ENCODE measurements around the gene GLYATL1.

- TF ChIP-seq, protein P1, sequence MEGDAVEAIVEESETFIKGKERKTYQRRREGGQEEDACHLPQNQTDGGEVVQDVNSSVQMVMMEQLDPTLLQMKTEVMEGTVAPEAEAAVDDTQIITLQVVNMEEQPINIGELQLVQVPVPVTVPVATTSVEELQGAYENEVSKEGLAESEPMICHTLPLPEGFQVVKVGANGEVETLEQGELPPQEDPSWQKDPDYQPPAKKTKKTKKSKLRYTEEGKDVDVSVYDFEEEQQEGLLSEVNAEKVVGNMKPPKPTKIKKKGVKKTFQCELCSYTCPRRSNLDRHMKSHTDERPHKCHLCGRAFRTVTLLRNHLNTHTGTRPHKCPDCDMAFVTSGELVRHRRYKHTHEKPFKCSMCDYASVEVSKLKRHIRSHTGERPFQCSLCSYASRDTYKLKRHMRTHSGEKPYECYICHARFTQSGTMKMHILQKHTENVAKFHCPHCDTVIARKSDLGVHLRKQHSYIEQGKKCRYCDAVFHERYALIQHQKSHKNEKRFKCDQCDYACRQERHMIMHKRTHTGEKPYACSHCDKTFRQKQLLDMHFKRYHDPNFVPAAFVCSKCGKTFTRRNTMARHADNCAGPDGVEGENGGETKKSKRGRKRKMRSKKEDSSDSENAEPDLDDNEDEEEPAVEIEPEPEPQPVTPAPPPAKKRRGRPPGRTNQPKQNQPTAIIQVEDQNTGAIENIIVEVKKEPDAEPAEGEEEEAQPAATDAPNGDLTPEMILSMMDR (IDR thresholded peaks at IDR 0.05; ENCODE audit: control extremely low read depth in 1 of 3, insufficient read depth in 1 of 3, low read depth in 1 of 3, low read length in 3 of 3), result no peak
- TF ChIP-seq EZH2 (IDR thresholded peaks at IDR 0.05; ENCODE audit: low read depth, low read length, severe bottlenecking), result no peak
- TF ChIP-seq SIRT6 (IDR thresholded peaks at IDR 0.05; ENCODE audit: low read length), result no peak
- no peak for TF ChIP-seq E2F6 (IDR thresholded peaks at IDR 0.05)
- TF ChIP-seq KDM1A (IDR thresholded peaks at IDR 0.05; ENCODE audit: borderline replicate concordance, low read length), result no peak
- no peak for TF ChIP-seq ZNF274 (IDR thresholded peaks at IDR 0.05; ENCODE audit: borderline replicate concordance, extremely low read depth, low read length)
- TF ChIP-seq RBBP5 (IDR thresholded peaks at IDR 0.05; ENCODE audit: borderline replicate concordance, low read depth, low read length), result no peak
- TF ChIP-seq TAF1 (IDR thresholded peaks at IDR 0.05; ENCODE audit: low read depth, low read length), result no peak
- no peak for TF ChIP-seq EP300 (IDR thresholded peaks at IDR 0.05; ENCODE audit: borderline replicate concordance in 1 of 2, low read depth in 2 of 2, low read length in 2 of 2)
- TF ChIP-seq, protein P2, sequence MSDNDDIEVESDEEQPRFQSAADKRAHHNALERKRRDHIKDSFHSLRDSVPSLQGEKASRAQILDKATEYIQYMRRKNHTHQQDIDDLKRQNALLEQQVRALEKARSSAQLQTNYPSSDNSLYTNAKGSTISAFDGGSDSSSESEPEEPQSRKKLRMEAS (IDR thresholded peaks at IDR 0.05), result no peak
- TF ChIP-seq HDAC6 (IDR thresholded peaks at IDR 0.05; ENCODE audit: low read depth, low read length), result no peak
- no peak for TF ChIP-seq BCL11A (IDR thresholded peaks at IDR 0.05; ENCODE audit: low read depth in 2 of 2, low read length in 2 of 2)
- no peak for TF ChIP-seq SIN3A (conservative IDR thresholded peaks at IDR 0.05 in 1 of 2, IDR thresholded peaks at IDR 0.05 in 1 of 2; ENCODE audit: low read depth in 1 of 2, low read length in 2 of 2)
- TF ChIP-seq POLR2A (IDR thresholded peaks at IDR 0.05; ENCODE audit: control extremely low read depth in 1 of 2, low read depth in 2 of 2, low read length in 2 of 2), result no peak
Measured at GRCh38 chr11:58914821-58915543, 24.3 kb upstream of the GLYATL1 start.
